Natural killer cell (primary cell): ENCODE measurements around the gene ARMC9. TPM values are rescaled to one million over a fixed set of nuclear protein-coding genes. Genes with fewer than 3 reads are reported as not detected.

Source experiments
- ATAC-seq, 3 donors: fragments of 150-1000 bp in 2 of 3; fragments of 200-7000 bp in 1 of 3; cut with Tn5 transposase; 1 replicate in 1 of 3; 2 replicates in 2 of 3; pipeline ENCODE4 v1.10.0; 2021; ENCODE audit warnings: mild to moderate bottlenecking in 2 of 3, moderate library complexity in 2 of 3
- DNase-seq, 2 donors: peaks; one replicate each; pipeline versions ENCODE4 v3.0.0 to v3.0.0-alpha.2; 2013 to 2021; ENCODE audit warnings: mixed read lengths in 1 of 2
- H3K27ac ChIP-seq: one replicate; pipeline ENCODE4 v1.5.1; 2013; ENCODE audit warnings: mild to moderate bottlenecking, low read length
- H3K27me3 ChIP-seq: one replicate; pipeline ENCODE4 v1.6.1; 2013; ENCODE audit warnings: low read length; ENCODE audit not compliant: control insufficient read depth, insufficient read depth
- H3K36me3 ChIP-seq: one replicate; pipeline ENCODE4 v1.6.1; 2013; ENCODE audit warnings: low read length; ENCODE audit not compliant: control insufficient read depth, insufficient read depth
- H3K4me1 ChIP-seq: one replicate; pipeline ENCODE4 v1.6.1; 2013; ENCODE audit warnings: low read length; ENCODE audit not compliant: control insufficient read depth, insufficient read depth
- H3K4me3 ChIP-seq: one replicate; pipeline ENCODE4 v1.5.1; 2013; ENCODE audit warnings: low read length
- H3K9me3 ChIP-seq: one replicate; pipeline ENCODE4 v1.6.1; 2013; ENCODE audit warnings: low read length; ENCODE audit not compliant: control insufficient read depth, insufficient read depth
- H3K27ac Mint-ChIP-seq, 2 donors: one replicate each; pipeline ENCODE4 v1.8.0; 2022; ENCODE audit warnings: mild to moderate bottlenecking in 2 of 2, mixed read lengths in 2 of 2, moderate library complexity in 1 of 2
- H3K27me3 Mint-ChIP-seq, 2 donors: one replicate each; pipeline ENCODE4 v1.8.0; 2022; ENCODE audit warnings: low read depth in 2 of 2, mixed read lengths in 2 of 2
- H3K36me3 Mint-ChIP-seq: one replicate; pipeline ENCODE4 v1.8.0; 2022; ENCODE audit warnings: mixed read lengths
- H3K4me1 Mint-ChIP-seq, 2 donors: one replicate each; pipeline ENCODE4 v1.8.0; 2022; ENCODE audit warnings: mixed read lengths in 2 of 2
- H3K4me3 Mint-ChIP-seq: one replicate; pipeline ENCODE4 v1.8.0; 2022; ENCODE audit warnings: mild to moderate bottlenecking, moderate library complexity, mixed read lengths
- H3K9me3 Mint-ChIP-seq, 2 donors: one replicate each; pipeline ENCODE4 v1.8.0; 2022; ENCODE audit warnings: mixed read lengths in 2 of 2
- CTCF ChIP-seq: fragments of 200-600 bp; IDR thresholded peaks from one replicate; pipeline ENCODE4 v1.8.0; 2022; ENCODE audit warnings: antibody characterized with exemption
- WGBS: methylation state at CpG from one replicate; pipeline ENCODE4 v1.1.7; 2013; ENCODE audit warnings: missing lambda C conversion rate; ENCODE audit not compliant: insufficient coverage; 5-methylcytosine and 5-hydroxymethylcytosine counted together
- intact Hi-C: fragments of 100-400 bp; cut with micrococcal nuclease; formaldehyde crosslinking; loops from one replicate; pipeline ENCODE4 v1.14.2; 2022
- total RNA-seq, 4 donors: library from RNA; stranded (reverse); fragments of 120-200 nt in 1 of 4; gene quantifications; one replicate each; pipeline versions ENCODE4 v1.2.3 to v1.2.4, GENCODE V29; 2013 to 2022

ARMC9 gene
- total RNA-seq, 3 donors from 2014 or later (not counting 1 experiment from before 2014, with no cell fraction given) = 1.2 to 2.3 (median 2.0) TPM

DNA sequence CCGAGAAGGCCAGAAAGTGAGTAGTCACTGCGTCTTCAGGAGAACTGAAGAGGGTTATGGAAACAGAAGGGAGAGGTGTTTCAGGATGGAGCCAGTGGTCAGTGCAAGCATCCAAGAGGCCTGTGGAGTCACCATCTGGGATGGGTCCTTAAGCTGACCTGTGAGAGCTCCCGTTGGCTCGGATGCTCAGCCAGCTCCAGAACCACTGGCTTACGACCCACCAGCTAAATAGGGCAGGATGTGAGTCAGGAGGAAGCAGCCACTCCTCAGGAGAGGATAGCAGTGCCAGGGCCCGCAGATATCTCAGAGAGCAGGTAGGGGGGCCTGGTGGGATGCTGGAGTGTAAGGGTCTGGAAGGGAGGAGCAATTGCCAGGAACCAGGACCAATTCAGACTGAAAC is 134.0 kb downstream of the ARMC9 start:
- no peaks in the 10 kb centered on the region for H3K9me3 Mint-ChIP-seq

DNA sequence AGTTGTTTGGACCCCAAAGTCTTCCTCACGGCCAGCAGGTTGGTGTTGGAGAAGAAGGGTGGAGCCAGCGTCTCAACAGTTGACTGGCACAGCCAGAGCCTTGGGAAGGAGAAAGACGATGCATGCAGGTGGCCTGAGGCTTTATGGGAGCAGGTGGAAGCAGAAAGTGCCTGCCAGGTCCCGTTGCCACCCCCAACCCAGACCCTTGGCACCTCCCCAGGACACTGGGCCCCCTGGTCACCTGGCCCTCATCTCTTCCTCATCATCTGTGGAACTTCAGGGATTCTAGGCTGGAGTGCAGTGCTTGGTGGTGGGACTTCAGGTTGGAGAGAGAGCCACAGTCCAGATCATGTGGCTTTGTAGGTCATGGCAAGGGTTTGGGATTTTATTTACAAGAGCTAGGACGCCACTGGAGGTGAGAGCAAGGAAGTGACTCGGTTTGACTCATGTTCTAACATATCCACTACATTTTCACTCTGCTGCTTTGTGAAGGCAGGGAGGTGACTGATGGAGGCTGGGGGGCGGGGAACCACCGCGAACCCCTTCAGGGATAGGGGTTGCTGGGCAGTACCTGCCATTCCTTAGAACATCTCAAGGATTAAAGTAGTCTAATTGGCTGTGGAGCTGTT is 134.6 kb downstream of the ARMC9 start:
- 93% methylated on average over 8 of the region's 9 CpGs for WGBS
- H3K9me3 Mint-ChIP-seq = no peaks in the 10 kb centered on the region

More for the DNA sequence above, 134.0 kb downstream of the ARMC9 start:
- H3K36me3 Mint-ChIP-seq = no peaks in the 10 kb centered on the region
- no peak overlapping the region for H3K4me3 ChIP-seq
- TF ChIP-seq CTCF = no peak
- intact Hi-C loops = no loop called here
- no peak overlapping the region for H3K27ac ChIP-seq
- no peaks in the 10 kb centered on the region for H3K9me3 ChIP-seq
- no peaks in the 10 kb centered on the region for H3K4me1 ChIP-seq
- H3K4me3 Mint-ChIP-seq = no peak overlapping the region
- H3K27me3 ChIP-seq = no peaks in the 10 kb centered on the region
- no peak for DNase-seq
- no peaks in the 10 kb centered on the region for H3K4me1 Mint-ChIP-seq
- ATAC-seq = no peak
- H3K27ac Mint-ChIP-seq = no peak overlapping the region
- H3K36me3 ChIP-seq = no peaks in the 10 kb centered on the region
- 93% methylated on average over 6 of the region's 6 CpGs for WGBS
- no peaks in the 10 kb centered on the region for H3K27me3 Mint-ChIP-seq

DNA sequence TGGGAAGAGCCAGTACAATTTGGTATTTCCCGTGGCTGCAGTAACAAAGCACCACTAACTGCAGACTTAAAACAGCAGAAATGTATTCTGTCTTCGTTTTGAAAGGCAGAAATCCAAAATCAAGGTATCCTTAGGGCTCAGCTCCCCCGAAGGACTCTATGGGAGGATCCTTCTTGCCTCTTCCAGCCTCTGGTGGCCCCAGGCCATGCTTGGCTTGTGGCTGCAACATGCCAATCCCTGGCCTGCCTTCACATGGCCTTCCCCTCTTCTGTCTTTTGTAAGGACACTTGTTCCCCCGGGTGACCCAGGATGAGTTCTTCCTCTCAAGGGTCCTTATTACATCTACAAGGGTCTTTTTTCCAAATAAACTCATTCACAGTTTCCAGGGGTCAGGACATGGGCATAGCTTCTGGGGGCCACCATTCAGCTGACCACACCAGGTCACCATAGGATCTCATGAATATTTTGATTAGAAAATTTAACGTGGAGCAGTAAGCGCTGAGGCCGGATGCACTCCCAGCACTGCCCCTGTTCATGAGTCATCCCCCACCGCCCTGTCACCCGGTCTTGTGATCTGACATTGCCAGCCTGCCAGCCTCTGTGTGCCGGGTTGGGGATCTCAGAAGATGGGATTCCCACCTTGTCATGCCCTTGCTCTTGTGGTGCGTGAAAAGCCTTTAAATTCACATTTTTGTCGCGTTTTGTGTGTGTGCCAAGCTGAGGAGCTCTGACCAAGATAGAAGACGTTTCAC is 135.9 kb downstream of the ARMC9 start:
- H3K27me3 Mint-ChIP-seq = no peaks in the 10 kb centered on the region
- no peaks in the 10 kb centered on the region for H3K4me1 ChIP-seq
- H3K27ac ChIP-seq = no peak overlapping the region
- no peaks in the 10 kb centered on the region for H3K36me3 ChIP-seq
- H3K27me3 ChIP-seq = no peaks in the 10 kb centered on the region
- H3K27ac Mint-ChIP-seq = no peak overlapping the region
- H3K4me3 ChIP-seq = no peak overlapping the region
- no peak overlapping the region for H3K4me3 Mint-ChIP-seq
- no peaks in the 10 kb centered on the region for H3K4me1 Mint-ChIP-seq
- DNase-seq = no peak
- intact Hi-C loops = no loop called here
- no peaks in the 10 kb centered on the region for H3K36me3 Mint-ChIP-seq
- TF ChIP-seq CTCF = no peak
- H3K9me3 ChIP-seq = no peaks in the 10 kb centered on the region
- no peak for ATAC-seq
- H3K9me3 Mint-ChIP-seq = no peaks in the 10 kb centered on the region
- WGBS = 90% methylated on average over 14 of the region's 14 CpGs

More for the DNA sequence above, 134.6 kb downstream of the ARMC9 start:
- no peaks in the 10 kb centered on the region for H3K4me1 ChIP-seq
- intact Hi-C loops = no loop called here
- Mint-ChIP-seq H3K27me3 (no peaks in the 10 kb centered on the region), H3K36me3 (no peaks in the 10 kb centered on the region), H3K4me1 (no peaks in the 10 kb centered on the region), H3K4me3 (no peak overlapping the region), H3K27ac (no peak overlapping the region)
- ATAC-seq (no peak), DNase-seq (no peak)
- H3K9me3 ChIP-seq = no peaks in the 10 kb centered on the region
- H3K4me3 ChIP-seq = no peak overlapping the region
- no peak for TF ChIP-seq CTCF
- H3K27ac ChIP-seq = no peak overlapping the region
- H3K36me3 ChIP-seq = no peaks in the 10 kb centered on the region
- no peaks in the 10 kb centered on the region for H3K27me3 ChIP-seq
